Upper lobe of left lung (tissue), 6 donors: ENCODE data around the gene KCTD11. TPM values are rescaled to one million over a fixed set of nuclear protein-coding genes. Genes with fewer than 3 reads are reported as not detected.

ENCODE experiments used
- ATAC-seq, 2 donors: fragments of 200-7000 bp; cut with Tn5 transposase; one replicate each; pipeline ENCODE4 v1.9.1; 2022; ENCODE audit warnings: mild to moderate bottlenecking in 2 of 2, moderate library complexity in 2 of 2; ENCODE audit not compliant: low FRiP score in 2 of 2
- DNase-seq, 2 donors: peaks; one replicate each; pipeline ENCODE4 v3.0.0-alpha.2; 2019 to 2020
- H3K27ac ChIP-seq, 4 donors: fragments of 200-600 bp; sonication (generic); one replicate each; pipeline ENCODE4 v1.5.1; 2016 to 2019
- H3K27me3 ChIP-seq, 4 donors: fragments of 200-600 bp; sonication (generic); one replicate each; pipeline ENCODE4 v1.5.1; 2017 to 2019
- H3K36me3 ChIP-seq, 4 donors: fragments of 200-600 bp; sonication (generic); one replicate each; pipeline ENCODE4 v1.5.1; 2016 to 2019
- H3K4me1 ChIP-seq, 4 donors: fragments of 200-600 bp; sonication (generic); one replicate each; pipeline ENCODE4 v1.5.1; 2018 to 2019
- H3K4me3 ChIP-seq, 4 donors: fragments of 200-600 bp; sonication (generic); one replicate each; pipeline ENCODE4 v1.5.1; 2017 to 2019; ENCODE audit warnings: mild to moderate bottlenecking in 2 of 4, moderate library complexity in 1 of 4
- H3K9me3 ChIP-seq, 4 donors: fragments of 200-600 bp; sonication (generic); one replicate each; pipeline ENCODE4 v1.5.1; 2018 to 2019
- EP300 ChIP-seq, 4 donors: sonication (generic); formaldehyde crosslinking; IDR thresholded peaks; one replicate each; pipeline ENCODE4 v1.5.1; 2017; ENCODE audit warnings: antibody characterized with exemption in 4 of 4, control low read depth in 2 of 4
- POLR2A ChIP-seq, 4 donors: fragments of 450-650 bp; IDR thresholded peaks; one replicate each; pipeline ENCODE4 v1.5.1; 2016 to 2017; ENCODE audit warnings: antibody characterized with exemption in 4 of 4, mild to moderate bottlenecking in 2 of 4
- POLR2AphosphoS5 ChIP-seq, 2 donors: sonication (generic); formaldehyde crosslinking; IDR thresholded peaks; one replicate each; pipeline ENCODE4 v1.5.1; 2017; ENCODE audit warnings: antibody characterized with exemption in 2 of 2
- WGBS, 2 donors: methylation state at CpG; one replicate each; pipeline ENCODE4 v1.1.5; 2017 to 2018; 5-methylcytosine and 5-hydroxymethylcytosine counted together
- total RNA-seq, 6 donors: library from RNA; depleted of rRNA in 4 of 6; stranded (reverse); fragments of >200 nt in 4 of 6; gene quantifications; one replicate each; pipeline versions ENCODE4 v1.1.0 to v1.2.1, GENCODE V29; 2016 to 2021
- TF ChIP-seq, protein P1 (sequence below), 6 experiments: fragments of 450-650 bp in 4 of 6; fragments of 200-600 bp in 2 of 6; sonication (generic) in 2 of 6; IDR thresholded peaks; one replicate each; pipeline ENCODE4 v1.5.1; 2016 to 2019; ENCODE audit warnings: antibody characterized with exemption in 6 of 6
- donor health status: DM: no; HTN: no; CAD: no; lungs with moderate emphysema.
- donor health status: DM: no; HTN: yes; CAD: no; lungs with severe emphysema.

The KCTD11 gene
- total RNA-seq, 6 donors from 2014 or later, result 5.2 to 13.8 (median 10.5) TPM

DNA sequence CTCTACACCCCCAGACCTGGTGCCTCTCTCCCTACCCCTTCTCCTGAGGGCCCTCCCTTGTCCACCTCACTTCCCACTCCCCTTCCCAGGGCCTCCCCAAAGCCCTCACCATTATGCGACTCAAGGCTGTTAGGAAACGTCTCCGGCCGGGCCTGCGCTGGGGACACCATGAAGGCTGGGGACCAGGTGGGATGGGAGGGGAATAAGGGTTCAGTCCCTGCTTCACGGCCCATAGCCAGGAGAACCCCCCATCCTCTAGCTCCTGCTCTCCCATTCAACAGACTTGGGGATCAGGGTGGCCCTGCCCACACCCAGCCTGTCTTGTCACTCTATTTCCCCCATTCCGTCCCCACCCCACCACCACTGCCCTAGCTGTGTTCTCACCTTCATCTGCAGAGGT lies 24.9 kb upstream of the KCTD11 start:
- peaks cover 6 to 55% (median 38%) of the 10 kb centered on the region in 4 donors for H3K36me3 ChIP-seq
- H3K9me3 ChIP-seq, result no peaks in the 10 kb centered on the region
- TF ChIP-seq POLR2AphosphoS5 (IDR thresholded peaks at IDR 0.05) (no peak), POLR2A (IDR thresholded peaks at IDR 0.05) (no peak), EP300 (IDR thresholded peaks at IDR 0.05) (no peak)
- TF ChIP-seq, protein P1, sequence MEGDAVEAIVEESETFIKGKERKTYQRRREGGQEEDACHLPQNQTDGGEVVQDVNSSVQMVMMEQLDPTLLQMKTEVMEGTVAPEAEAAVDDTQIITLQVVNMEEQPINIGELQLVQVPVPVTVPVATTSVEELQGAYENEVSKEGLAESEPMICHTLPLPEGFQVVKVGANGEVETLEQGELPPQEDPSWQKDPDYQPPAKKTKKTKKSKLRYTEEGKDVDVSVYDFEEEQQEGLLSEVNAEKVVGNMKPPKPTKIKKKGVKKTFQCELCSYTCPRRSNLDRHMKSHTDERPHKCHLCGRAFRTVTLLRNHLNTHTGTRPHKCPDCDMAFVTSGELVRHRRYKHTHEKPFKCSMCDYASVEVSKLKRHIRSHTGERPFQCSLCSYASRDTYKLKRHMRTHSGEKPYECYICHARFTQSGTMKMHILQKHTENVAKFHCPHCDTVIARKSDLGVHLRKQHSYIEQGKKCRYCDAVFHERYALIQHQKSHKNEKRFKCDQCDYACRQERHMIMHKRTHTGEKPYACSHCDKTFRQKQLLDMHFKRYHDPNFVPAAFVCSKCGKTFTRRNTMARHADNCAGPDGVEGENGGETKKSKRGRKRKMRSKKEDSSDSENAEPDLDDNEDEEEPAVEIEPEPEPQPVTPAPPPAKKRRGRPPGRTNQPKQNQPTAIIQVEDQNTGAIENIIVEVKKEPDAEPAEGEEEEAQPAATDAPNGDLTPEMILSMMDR (IDR thresholded peaks at IDR 0.05), result no peak
- H3K27ac ChIP-seq, result no peak overlapping the region
- peaks cover 13 to 26% (median 15%) of the 10 kb centered on the region in 4 donors for H3K4me1 ChIP-seq
- no peak overlapping the region for H3K4me3 ChIP-seq
- ATAC-seq (no peak), DNase-seq (peak in 1 of 2 donors; percentile 63)
- WGBS, 2 donors, result 94 to 95% methylated on average over 4 to 7 of the region's 7 CpGs
- H3K27me3 ChIP-seq, result no peaks in the 10 kb centered on the region

DNA sequence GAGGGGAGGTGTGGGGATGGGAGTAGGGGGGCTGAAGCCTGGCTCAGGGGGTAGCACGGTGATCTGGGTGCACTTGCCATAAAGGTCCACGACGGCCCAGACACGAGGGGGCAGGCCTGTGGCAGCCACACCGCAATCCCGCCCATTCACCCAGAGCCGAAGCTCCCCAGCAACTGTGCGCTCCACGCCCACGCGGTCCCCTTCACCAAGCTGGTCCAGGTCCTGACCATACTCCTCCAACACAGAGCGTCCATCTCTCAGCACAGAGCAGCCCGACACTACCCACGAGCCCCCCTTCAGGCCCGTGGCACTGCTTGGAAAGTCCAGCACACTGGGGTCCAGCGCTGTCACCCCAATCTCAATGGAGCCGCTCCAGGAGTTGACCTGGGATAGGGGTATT lies 24.5 kb upstream of the KCTD11 start:
- TF ChIP-seq POLR2A (IDR thresholded peaks at IDR 0.05), result no peak
- TF ChIP-seq POLR2AphosphoS5 (IDR thresholded peaks at IDR 0.05), result no peak
- TF ChIP-seq EP300 (IDR thresholded peaks at IDR 0.05), result no peak
- TF ChIP-seq, protein P1 (IDR thresholded peaks at IDR 0.05), result no peak
- no peaks in the 10 kb centered on the region for H3K27me3 ChIP-seq
- H3K4me1 ChIP-seq, result peaks cover 13 to 26% (median 15%) of the 10 kb centered on the region in 4 donors
- WGBS, 2 donors, result 81 to 88% methylated on average over 16 to 17 of the region's 17 CpGs
- DNase-seq (peak in 1 of 2 donors; percentile 78), ATAC-seq (no peak)
- H3K27ac ChIP-seq, result no peak overlapping the region
- H3K9me3 ChIP-seq, result no peaks in the 10 kb centered on the region
- H3K4me3 ChIP-seq, result no peak overlapping the region
- peaks cover 6 to 51% (median 34%) of the 10 kb centered on the region in 4 donors for H3K36me3 ChIP-seq

DNA sequence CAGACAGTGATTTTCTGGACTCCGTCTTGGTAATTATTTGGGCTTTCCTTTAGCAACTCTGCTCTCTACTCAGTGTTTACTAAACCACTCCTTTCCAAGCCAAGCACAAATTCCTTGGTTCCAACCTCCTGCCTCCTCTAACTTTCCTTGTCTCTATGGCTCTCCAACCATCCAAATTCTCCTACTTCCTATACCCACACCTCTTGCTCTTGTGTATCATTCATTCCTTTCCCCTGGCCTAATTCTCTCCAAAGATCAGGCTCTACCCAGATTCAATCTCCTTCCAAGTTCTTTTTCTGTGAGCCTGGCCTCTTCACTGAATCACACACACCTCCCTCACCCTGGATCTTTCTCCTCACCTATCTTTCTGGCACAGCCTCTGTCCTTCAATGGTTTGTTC lies 24.0 kb upstream of the KCTD11 start:
- Histone ChIP-seq H3K4me1 (peaks cover 13 to 26% (median 15%) of the 10 kb centered on the region in 4 donors), H3K27ac (peak overlapping the region in 2 of 4 donors; percentile 35 to 93), H3K4me3 (peak overlapping the region in 1 of 4 donors; percentile 86), H3K9me3 (no peaks in the 10 kb centered on the region), H3K36me3 (peaks cover 6 to 46% (median 29%) of the 10 kb centered on the region in 4 donors), H3K27me3 (no peaks in the 10 kb centered on the region)
- TF ChIP-seq EP300 (IDR thresholded peaks at IDR 0.05) (no peak), POLR2A (IDR thresholded peaks at IDR 0.05) (no peak), POLR2AphosphoS5 (IDR thresholded peaks at IDR 0.05) (no peak)
- TF ChIP-seq, protein P1 (IDR thresholded peaks at IDR 0.05), result no peak
- 73 to 85% methylated on average over 1 of the region's 1 CpG for WGBS, 2 donors
- DNase-seq (no peak), ATAC-seq (no peak)

DNA sequence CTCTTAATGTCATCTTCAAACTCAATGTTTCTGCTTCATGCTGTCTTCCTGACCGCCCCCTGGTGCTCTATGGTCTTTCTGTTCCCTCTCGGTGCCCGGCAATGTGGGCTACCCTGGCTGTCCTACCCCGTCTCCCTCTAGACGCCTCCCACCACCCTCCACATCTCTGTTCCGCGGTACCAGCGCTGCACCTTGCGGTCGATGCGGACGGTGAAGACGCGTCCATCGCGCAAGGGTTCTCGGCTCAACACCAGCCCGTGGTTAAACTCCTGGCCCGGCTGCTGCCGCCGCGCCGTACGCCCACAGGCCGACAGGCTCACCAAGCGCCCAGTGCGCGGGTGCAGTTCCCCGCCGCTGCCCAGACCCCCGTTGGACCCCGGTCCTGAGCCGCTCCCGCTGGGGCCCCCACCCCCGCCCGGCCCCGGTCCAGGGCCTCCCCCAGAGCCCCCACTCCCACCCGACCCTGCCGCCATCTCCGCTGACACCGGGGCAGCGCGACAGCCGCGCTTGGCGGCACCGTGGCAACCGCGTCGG lies 23.1 kb upstream of the KCTD11 start, which contains the start of gene NEURL4:
Gene NEURL4, minus strand, starts transcription at position 496 of the 534 bp plus-strand sequence. Its CDS starts 23 bp downstream, at position 473.
- 0 to 1% methylated on average over 18 to 39 of the region's 50 CpGs for WGBS, 2 donors
- peaks cover 0 to 37% (median 20%) of the 10 kb centered on the region in 4 donors for H3K36me3 ChIP-seq
- no peak for TF ChIP-seq POLR2AphosphoS5 (IDR thresholded peaks at IDR 0.05)
- no peak for TF ChIP-seq POLR2A (IDR thresholded peaks at IDR 0.05)
- no peak for TF ChIP-seq EP300 (IDR thresholded peaks at IDR 0.05)
- TF ChIP-seq, protein P1 (IDR thresholded peaks at IDR 0.05), result no peak
- peak within 1 kb of the TSS; percentile 80 to 94 (median 92) for H3K27ac ChIP-seq
- H3K4me1 ChIP-seq, result peaks cover 13 to 26% (median 15%) of the 10 kb centered on the region in 4 donors
- no peaks in the 10 kb centered on the region for H3K27me3 ChIP-seq
- peak in 1 of 2 donors; percentile 97 for DNase-seq
- peak within 1 kb of the TSS; percentile 74 to 95 (median 84) for H3K4me3 ChIP-seq
- no peaks in the 10 kb centered on the region for H3K9me3 ChIP-seq
- peak in 1 of 2 donors; percentile 47 for ATAC-seq
